HCT116 (cell line): ENCODE measurements around the gene PCMT1. TPM values are rescaled to one million over a fixed set of nuclear protein-coding genes. Genes with fewer than 3 reads are reported as not detected.

Experiments
- ATAC-seq: fragments of 200-7000 bp; cut with Tn5 transposase; 2 replicates; pipeline ENCODE4 v1.9.1; 2020; ENCODE audit warnings: mild to moderate bottlenecking, moderate library complexity
- BruUV-seq: library from RNA; stranded (reverse); fragments of 400-500 nt; replicated peaks from 2 replicates; lab custom pipeline; 2021; lab: Mats Ljungman, UMichigan
- CTCF ChIA-PET: fragments of 300-600 bp; sonication (Branson Sonifier 250); formaldehyde crosslinking; loops from one replicate; lab custom pipeline; 2021; ENCODE audit warnings: antibody characterized with exemption; lab: Charles Lee
- POLR2A ChIA-PET: fragments of 300-600, 350-600 bp; sonication (Branson Sonifier 250); formaldehyde crosslinking; loops from one replicate; lab custom pipeline; 2021; ENCODE audit warnings: antibody characterized with exemption; lab: Charles Lee
- RAD21 ChIA-PET, 2 experiments: fragments of 300-600 bp; sonication (Branson Sonifier 250); formaldehyde crosslinking; loops; one replicate each; lab custom pipeline; 2023; ENCODE audit warnings: low total read pairs in 2 of 2; ENCODE audit not compliant: uncharacterized antibody in 2 of 2, unreplicated experiment in 2 of 2, low non-redundant PET in 1 of 2; lab: Charles Lee
- DNase-seq: peaks from one replicate; pipeline ENCODE4 v3.0.0-alpha.2; 2010; ENCODE audit warnings: low read depth, low spot score
- H2AFZ ChIP-seq: fragments of 200-600 bp; shearing (Covaris generic), sonication (generic); 2 replicates; pipeline ENCODE4 v1.6.1; 2017; ENCODE audit warnings: low read depth, mixed run types, mixed read lengths, antibody characterized with exemption, low read length; ENCODE audit not compliant: poor library complexity, severe bottlenecking
- H3K27ac ChIP-seq: 2 replicates; pipeline ENCODE4 v1.5.1; 2012; ENCODE audit warnings: low read depth, low read length
- H3K27me3 ChIP-seq: fragments of 200-600 bp; sonication (generic); 2 replicates; pipeline ENCODE4 v1.6.1; 2016; ENCODE audit warnings: mixed run types, low read length, mixed read lengths; ENCODE audit not compliant: insufficient read depth
- H3K36me3 ChIP-seq, 2 experiments: fragments of 200-500 bp in 1 of 2; fragments of 200-600 bp in 1 of 2; sonication (Bioruptor generic) in 1 of 2; sonication (generic) in 1 of 2; 2 replicates each; pipeline versions ENCODE4 v1.5.1 to v1.6.1; 2014 to 2016; ENCODE audit warnings: low read length in 2 of 2, inconsistent platforms in 1 of 2, mixed read lengths in 1 of 2, mixed run types in 1 of 2; ENCODE audit not compliant: insufficient read depth in 2 of 2, control insufficient read depth in 1 of 2
- H3K4me1 ChIP-seq, 2 experiments: fragments of 200-600 bp in 1 of 2; sonication (generic) in 1 of 2; 2 replicates each; pipeline versions ENCODE4 v1.5.1 to v1.6.1; 2012 to 2017; ENCODE audit warnings: low read length in 2 of 2, inconsistent platforms in 1 of 2, mild to moderate bottlenecking in 1 of 2, mixed read lengths in 1 of 2, mixed run types in 1 of 2, moderate library complexity in 1 of 2; ENCODE audit not compliant: insufficient read depth in 2 of 2, control insufficient read depth in 1 of 2
- H3K4me2 ChIP-seq: fragments of 200-600 bp; sonication (generic); 2 replicates; pipeline ENCODE4 v1.6.1; 2017; ENCODE audit warnings: mixed run types, low read length, mixed read lengths
- H3K4me3 ChIP-seq, 2 experiments: fragments of 200-600 bp in 1 of 2; sonication (generic) in 1 of 2; replicated peaks in 1 of 2; 2 replicates each; pipeline ENCODE4 v1.5.1; 2011 to 2016; ENCODE audit warnings: low read length in 2 of 2, control low read depth in 1 of 2, low read depth in 1 of 2, mild to moderate bottlenecking in 1 of 2, mixed read lengths in 1 of 2, mixed run types in 1 of 2
- H3K79me2 ChIP-seq: fragments of 200-600 bp; sonication (generic); 2 replicates; pipeline ENCODE4 v1.6.1; 2017; ENCODE audit warnings: mild to moderate bottlenecking, mixed run types, low read length, moderate library complexity, mixed read lengths; ENCODE audit not compliant: insufficient read depth
- H3K9ac ChIP-seq: fragments of 200-600 bp; sonication (generic); 2 replicates; pipeline ENCODE4 v1.6.1; 2016; ENCODE audit warnings: low read length, mixed read lengths
- H3K9me2 ChIP-seq: fragments of 200-600 bp; sonication (generic), shearing (Covaris generic); 2 replicates; pipeline ENCODE4 v1.6.1; 2017; ENCODE audit warnings: mixed run types, mild to moderate bottlenecking, moderate library complexity; ENCODE audit not compliant: insufficient read depth
- H3K9me3 ChIP-seq, 2 experiments: fragments of 200-500 bp in 1 of 2; fragments of 200-600 bp in 1 of 2; sonication (Bioruptor generic) in 1 of 2; sonication (generic) in 1 of 2; 2 replicates each; pipeline ENCODE4 v1.6.1; 2014 to 2017; ENCODE audit warnings: low read length in 2 of 2, mixed read lengths in 2 of 2, inconsistent platforms in 1 of 2, low read depth in 1 of 2, mild to moderate bottlenecking in 1 of 2, mixed run types in 1 of 2, moderate library complexity in 1 of 2; ENCODE audit not compliant: control insufficient read depth in 1 of 2, insufficient read depth in 1 of 2
- H4K20me1 ChIP-seq: fragments of 200-600 bp; sonication (generic), shearing (Covaris generic); 2 replicates; pipeline ENCODE4 v1.6.1; 2017; ENCODE audit warnings: mixed run types, mild to moderate bottlenecking, moderate library complexity; ENCODE audit not compliant: insufficient read depth
- CTCF ChIP-seq, 3 experiments: fragments of 200-600 bp in 1 of 3; sonication (generic) in 1 of 3; IDR thresholded peaks in 2 of 3; conservative IDR thresholded peaks in 1 of 3; 2 replicates each; pipeline ENCODE4 v1.5.1; 2012 to 2017; ENCODE audit warnings: low read depth in 2 of 3, low read length in 2 of 3, antibody characterized with exemption in 1 of 3, borderline replicate concordance in 1 of 3, control low read depth in 1 of 3, mild to moderate bottlenecking in 1 of 3, mixed read lengths in 1 of 3, mixed run types in 1 of 3, moderate library complexity in 1 of 3; ENCODE audit not compliant: insufficient read depth in 1 of 3
- ELF1 ChIP-seq: IDR thresholded peaks from 2 replicates; pipeline ENCODE4 v1.6.1; 2012; ENCODE audit warnings: low read depth, borderline replicate concordance
- REST ChIP-seq: IDR thresholded peaks from 2 replicates; pipeline ENCODE4 v1.6.1; 2012; ENCODE audit warnings: low read depth
- intact Hi-C: fragments of 100-400 bp; cut with micrococcal nuclease; formaldehyde crosslinking; loops from 2 replicates; pipeline ENCODE4 v1.10.0; 2022
- total RNA-seq: library from RNA; stranded (reverse); gene quantifications from one replicate; pipeline ENCODE4 v1.2.1, GENCODE V29; 2021; ENCODE audit not compliant: unreplicated experiment

PCMT1 gene
- total RNA-seq, 1 experiment from 2014 or later: 86.9 TPM

DNA sequence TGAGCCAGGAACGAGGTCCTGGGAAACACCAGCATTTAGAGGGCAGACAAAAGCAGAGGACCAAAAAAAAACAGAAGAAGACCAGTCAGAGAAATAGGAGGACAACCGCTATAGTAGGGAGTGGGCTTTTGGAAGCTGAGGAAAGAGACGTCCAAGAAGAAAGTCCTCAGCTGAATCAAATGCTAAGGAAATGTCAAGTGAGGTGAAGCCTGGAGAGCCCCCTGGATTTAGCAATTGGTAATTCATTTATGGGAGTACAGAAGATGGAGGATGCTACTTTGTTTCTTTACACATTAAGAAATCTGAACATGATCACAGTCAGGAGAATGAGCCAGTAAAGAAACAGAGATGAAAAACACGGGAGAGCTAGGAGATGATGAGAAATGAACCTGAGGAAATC is 73.5 kb downstream of the PCMT1 start:
- DNase-seq: no peak
- Histone ChIP-seq H3K4me1 (no peaks in the 10 kb centered on the region), H3K27ac (no peak overlapping the region), H3K79me2 (no peaks in the 10 kb centered on the region), H3K36me3 (no peaks in the 10 kb centered on the region), H4K20me1 (no peaks in the 10 kb centered on the region), H3K9me3 (no peaks in the 10 kb centered on the region), H3K4me3 (no peak overlapping the region), H3K9ac (no peak overlapping the region), H3K9me2 (no peaks in the 10 kb centered on the region), H2AFZ (no peak overlapping the region), H3K4me2 (no peak overlapping the region), H3K27me3 (no peaks in the 10 kb centered on the region)
- ATAC-seq: no peak
- ChIA-PET POLR2A (no interaction called here), RAD21 (no interaction called here), CTCF (no interaction called here)
- BruUV-seq: no TSS peak
- intact Hi-C loops: no loop called here
- TF ChIP-seq ELF1 (no peak), CTCF (IDR thresholded peaks at IDR 0.05 in 2 of 3, conservative IDR thresholded peaks at IDR 0.05 in 1 of 3; ENCODE audit: borderline replicate concordance in 1 of 3, insufficient read depth in 1 of 3, low read depth in 2 of 3, low read length in 2 of 3) (peak in 2 of 3 experiments; percentile 30 to 35; a peak in 3 of 6 replicates), REST (no peak)
